GM12878 (cell line): ENCODE data around the gene SMG9. TPM values are rescaled to one million over a fixed set of nuclear protein-coding genes. Genes with fewer than 3 reads are reported as not detected.

Experiments
- ATAC-seq: fragments of 200-7000 bp; cut with Tn5 transposase; 3 replicates; pipeline ENCODE4 v1.9.1; 2020; ENCODE audit warnings: mild to moderate bottlenecking, moderate library complexity
- BruUV-seq: library from RNA; stranded (reverse); fragments of 400-500 nt; replicated peaks from 2 replicates; lab custom pipeline; 2021; lab: Mats Ljungman, UMichigan
- CTCF ChIA-PET: fragments of 300-600 bp; sonication (Branson Sonifier 250); formaldehyde crosslinking; extraction: SDS; loops from one replicate; lab custom pipeline; 2021; ENCODE audit warnings: inconsistent platforms; lab: Yijun Ruan, JAX
- POLR2A ChIA-PET: fragments of 350-600 bp; formaldehyde crosslinking; extraction: SDS; loops from one replicate; lab custom pipeline; 2021; ENCODE audit warnings: inconsistent platforms; lab: Charles Lee
- RAD21 ChIA-PET: fragments of 300-600 bp; sonication (Branson Sonifier 250); formaldehyde crosslinking; loops from one replicate; lab custom pipeline; 2023; ENCODE audit warnings: antibody characterized with exemption; ENCODE audit not compliant: unreplicated experiment; lab: Charles Lee
- SMC1A ChIA-PET: fragments of 300-600 bp; sonication (Branson Sonifier 250); formaldehyde crosslinking; loops from one replicate; lab custom pipeline; 2023; ENCODE audit not compliant: unreplicated experiment, uncharacterized antibody; lab: Charles Lee
- DNase-seq: peaks from one replicate; pipeline ENCODE4 v3.0.0-alpha.2; 2011; ENCODE audit warnings: low read depth, low spot score
- FAIRE-seq: peaks from 3 replicates; lab custom pipeline; 2011; peaks lifted over from hg19 to GRCh38; lab: Jason Lieb, UNC
- H2AFZ ChIP-seq: 2 replicates; pipeline ENCODE4 v1.6.0; 2011; ENCODE audit warnings: low read depth, low read length, control low read depth; ENCODE audit not compliant: control insufficient read depth
- H3K27ac ChIP-seq: 2 replicates; pipeline ENCODE4 v1.5.1; 2011; ENCODE audit warnings: control low read depth; ENCODE audit not compliant: control insufficient read depth, insufficient read depth
- H3K27me3 ChIP-seq, 2 experiments: replicated peaks in 1 of 2; 2 replicates each; pipeline versions ENCODE4 v1.6.0 to v1.6.1; 2011; ENCODE audit warnings: low read length in 1 of 2; ENCODE audit not compliant: control insufficient read depth in 2 of 2, insufficient read depth in 2 of 2
- H3K36me3 ChIP-seq, 2 experiments: 2 replicates each; pipeline ENCODE4 v1.5.1; 2011; ENCODE audit warnings: low read length in 1 of 2; ENCODE audit not compliant: control insufficient read depth in 2 of 2, insufficient read depth in 2 of 2
- H3K4me1 ChIP-seq: 2 replicates; pipeline ENCODE4 v1.6.1; 2011; ENCODE audit warnings: mild to moderate bottlenecking, low read length, moderate library complexity, mixed read lengths; ENCODE audit not compliant: control insufficient read depth, insufficient read depth
- H3K4me2 ChIP-seq: 2 replicates; pipeline ENCODE4 v1.6.0; 2011; ENCODE audit warnings: control low read depth; ENCODE audit not compliant: control insufficient read depth, insufficient read depth
- H3K4me3 ChIP-seq: fragments of 200-600 bp; sonication (generic); 2 replicates; pipeline ENCODE4 v1.5.1; 2016
- H3K79me2 ChIP-seq: 2 replicates; pipeline ENCODE4 v1.6.0; 2011; ENCODE audit warnings: low read length; ENCODE audit not compliant: control insufficient read depth, insufficient read depth
- H3K9ac ChIP-seq: 2 replicates; pipeline ENCODE4 v1.8.0; 2011; ENCODE audit warnings: low read length, control low read depth, mixed read lengths; ENCODE audit not compliant: control insufficient read depth, insufficient read depth
- H3K9me3 ChIP-seq: replicated peaks from 3 replicates; pipeline ENCODE4 v1.5.1; 2011; ENCODE audit warnings: mild to moderate bottlenecking, low read length; ENCODE audit not compliant: control insufficient read depth, insufficient read depth
- H4K20me1 ChIP-seq: 2 replicates; pipeline ENCODE4 v1.6.0; 2011; ENCODE audit not compliant: control insufficient read depth, insufficient read depth
- CREM ChIP-seq: IDR thresholded peaks from 2 replicates; pipeline ENCODE4 v1.6.1; 2014; ENCODE audit warnings: antibody characterized with exemption, low read depth
- ESRRA ChIP-seq: IDR thresholded peaks from 2 replicates; pipeline ENCODE4 v1.6.1; 2012; ENCODE audit warnings: mild to moderate bottlenecking, low read length, improper control_type of control experiment
- GATAD2B ChIP-seq: fragments of 450-650 bp; conservative IDR thresholded peaks from 2 replicates; pipeline ENCODE4 v1.6.1; 2017; ENCODE audit warnings: low read depth, mild to moderate bottlenecking, moderate library complexity
- IKZF2 ChIP-seq, 2 experiments: fragments of 450-650 bp; IDR thresholded peaks; 2 replicates each; pipeline ENCODE4 v1.6.1; 2017; ENCODE audit warnings: mild to moderate bottlenecking in 2 of 2, moderate library complexity in 2 of 2
- KAT2A ChIP-seq: conservative IDR thresholded peaks from 2 replicates; pipeline ENCODE4 v1.6.1; 2011; ENCODE audit warnings: low read depth, low read length; ENCODE audit not compliant: control insufficient read depth
- MEF2B ChIP-seq: fragments of 450-650 bp; IDR thresholded peaks from 2 replicates; pipeline ENCODE4 v1.6.1; 2018; ENCODE audit warnings: mild to moderate bottlenecking, moderate library complexity; ENCODE audit not compliant: partially characterized antibody, poor library complexity, severe bottlenecking
- NFIC ChIP-seq: IDR thresholded peaks from 2 replicates; pipeline ENCODE4 v1.6.1; 2012; ENCODE audit warnings: low read depth, mild to moderate bottlenecking, inconsistent platforms, low read length, moderate library complexity
- PML ChIP-seq: IDR thresholded peaks from 2 replicates; pipeline ENCODE4 v1.6.1; 2012; ENCODE audit warnings: low read length, inconsistent platforms
- SIX5 ChIP-seq: IDR thresholded peaks from 2 replicates; pipeline ENCODE4 v1.6.1; 2011; ENCODE audit warnings: mild to moderate bottlenecking, low read depth, low read length, moderate library complexity; ENCODE audit not compliant: severe bottlenecking
- SREBF2 ChIP-seq: IDR thresholded peaks from 2 replicates; pipeline ENCODE4 v1.6.1; 2012; ENCODE audit warnings: mild to moderate bottlenecking, low read length
- TBL1XR1 ChIP-seq: IDR thresholded peaks from 2 replicates; pipeline ENCODE4 v1.6.1; 2012; ENCODE audit warnings: low read depth, low read length, improper control_type of control experiment
- ZBED1 ChIP-seq: IDR thresholded peaks from 2 replicates; pipeline ENCODE4 v1.6.1; 2016; ENCODE audit warnings: borderline replicate concordance
- WGBS: methylation state at CpG from one replicate; pipeline ENCODE4 v1.1.6; 2016; ENCODE audit warnings: low lambda C conversion rate; ENCODE audit not compliant: insufficient replicate concordance, insufficient coverage; ENCODE audit errors: missing lambda C conversion rate; 5-methylcytosine and 5-hydroxymethylcytosine counted together
- in situ Hi-C: fragments of 300-500 bp; cut with MboI; formaldehyde crosslinking; loops from 9 replicates; pipeline ENCODE4 v1.14.3; 2018; ENCODE audit warnings: mixed read lengths
- intact Hi-C: fragments of 100-400 bp; cut with micrococcal nuclease; formaldehyde crosslinking; loops from one replicate; pipeline ENCODE4 v1.14.2; 2022; ENCODE audit not compliant: unreplicated experiment
- polyA plus RNA-seq, 11 experiments: library from polyadenylated mRNA; depleted of rRNA in 4 of 11; unstranded in 6 of 11; stranded (reverse) in 5 of 11; fragments of >200 nt; fragmentation: Nextera tagmentation in 4 of 11; fragmentation: Illumina TruSeq in 1 of 11; extraction: Ambion mirVana in 4 of 11; extraction: Trizol in 1 of 11; gene quantifications; 1 replicate in 1 of 11; 2 replicates in 10 of 11; pipeline versions ENCODE4 v1.2.1 to v1.2.3, GENCODE V29; 2011 to 2016; ENCODE audit warnings: inconsistent platforms in 2 of 11, missing spikeins in 2 of 11, low read depth in 1 of 11
- total RNA-seq, 4 experiments: library from RNA; depleted of rRNA in 3 of 4; stranded (reverse); fragments of >200 nt in 3 of 4; fragmentation: Illumina TruSeq in 1 of 4; extraction: Trizol in 1 of 4; gene quantifications; 2 replicates each; pipeline versions ENCODE4 v1.2.1 to v1.2.3, GENCODE V29; 2013 to 2021
- TF ChIP-seq, protein P1 (sequence below): IDR thresholded peaks from 2 replicates; pipeline ENCODE4 v1.6.1; 2012; ENCODE audit warnings: low read depth, low read length, improper control_type of control experiment
- TF ChIP-seq, protein P2 (sequence below): IDR thresholded peaks from 2 replicates; pipeline ENCODE4 v1.6.1; 2012; ENCODE audit warnings: low read depth, low read length, improper control_type of control experiment
- TF ChIP-seq, protein P3 (sequence below): IDR thresholded peaks from 2 replicates; pipeline ENCODE4 v1.6.1; 2011; ENCODE audit warnings: mild to moderate bottlenecking, low read depth, low read length, moderate library complexity; ENCODE audit not compliant: insufficient replicate concordance
- TF ChIP-seq, protein P4 (sequence below): fragments of 450-650 bp; IDR thresholded peaks from 2 replicates; pipeline ENCODE4 v1.6.1; 2017; ENCODE audit warnings: mild to moderate bottlenecking, low read depth, inconsistent platforms; ENCODE audit not compliant: poor library complexity, severe bottlenecking
- TF ChIP-seq, protein P5 (sequence below): fragments of 450-650 bp; conservative IDR thresholded peaks from 2 replicates; pipeline ENCODE4 v1.6.1; 2017; ENCODE audit warnings: mild to moderate bottlenecking, moderate library complexity

Gene SMG9
- total and polyA plus RNA-seq, 10 of the 15 experiments (the other 5 are each of a cell fraction or from before 2014, with no cell fraction given) = 0.69 to 52.2 (median 28.1) TPM

DNA sequence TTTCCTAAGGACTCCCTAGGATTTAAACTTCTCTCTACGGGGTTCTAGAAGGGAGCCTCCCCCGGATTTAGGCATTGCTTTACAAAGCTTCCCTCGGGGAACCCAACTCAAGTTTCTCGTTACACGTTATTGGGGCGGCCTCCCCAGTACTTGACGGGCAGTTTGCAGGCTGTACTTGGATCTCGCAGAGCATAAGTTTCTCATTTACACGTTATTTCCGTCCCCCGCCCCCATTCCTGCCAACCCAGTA, 584 bp downstream of the SMG9 start:
- ChIA-PET POLR2A (interaction anchor here (0.6 to 18.9 kb wide), 5 partner anchors 9 to 86 kb away, joined by 3 to 389 read pairs (median 7); partner anchors contain the start of gene KCNN4), RAD21 (interaction anchor here (0.6 to 8.2 kb wide), 8 partner anchors 9 to 1264 kb away, joined by 4 to 167 read pairs (median 10); partner anchors contain the start of genes KCNN4 and PLAUR), CTCF (interaction anchor here (0.6 to 20.8 kb wide), 6 partner anchors 9 to 159 kb away, joined by 3 to 324 read pairs (median 11); partner anchors contain the start of gene KCNN4), SMC1A (interaction anchor here (0.6 to 20.1 kb wide), 5 partner anchors 9 to 125 kb away, joined by 3 to 325 read pairs (median 12); partner anchors contain the start of gene KCNN4)
- peaks cover 41% of the 10 kb centered on the region for H3K79me2 ChIP-seq
- H3K4me1 ChIP-seq = peaks cover 46% of the 10 kb centered on the region
- H3K9me3 ChIP-seq = no peaks in the 10 kb centered on the region
- no peak overlapping the region; the same call in 1 of the 2 replicates for H2AFZ ChIP-seq
- H3K4me2 ChIP-seq = peak overlapping the region; percentile 56
- peak overlapping the region; percentile 98 for H3K9ac ChIP-seq
- ATAC-seq (no peak), FAIRE-seq (no peak), DNase-seq (no peak)
- no peaks in the 10 kb centered on the region for H4K20me1 ChIP-seq
- H3K36me3 ChIP-seq = peaks cover 1 to 5% of the 10 kb centered on the region in 2 experiments; a peak in 2 of 4 replicates
- no TSS peak for BruUV-seq
- in situ Hi-C loops = loop anchor here (25.0 kb wide), 2 partner anchors 1708 to 1817 kb away; partner anchors contain the start of genes ERFL and FOSB
- H3K27me3 ChIP-seq = no peaks in the 10 kb centered on the region
- H3K27ac ChIP-seq = peak overlapping the region; percentile 98
- intact Hi-C loops = loop anchor here (1.0 kb wide), 2 partner anchors 11 to 23 kb away; no protein-coding TSS in a partner anchor
- 0% methylated on average over 11 of the region's 11 CpGs for WGBS
- peak overlapping the region; percentile 84 for H3K4me3 ChIP-seq
- TF ChIP-seq MEF2B (peak; percentile 28), ZBED1 (peak; percentile 51), PML (peak; percentile 37; the same call in 1 of the 2 replicates), NFIC (0 out of 2 replicates have a peak, but pooled peaks have one; percentile 8), KAT2A (no peak), TBL1XR1 (0 out of 2 replicates have a peak, but pooled peaks have one; percentile 51), ESRRA (0 out of 2 replicates have a peak, but pooled peaks have one; percentile 59), SREBF2 (no peak), CREM (peak; percentile 68; the same call in 1 of the 2 replicates), SIX5 (no peak), GATAD2B (0 out of 2 replicates have a peak, but pooled peaks have one; percentile 92), IKZF2 (IDR thresholded peaks at IDR 0.05) (0 out of 4 replicates have a peak, but pooled peaks of 1 of the 2 experiments have one; percentile 56)
- TF ChIP-seq, protein P1, sequence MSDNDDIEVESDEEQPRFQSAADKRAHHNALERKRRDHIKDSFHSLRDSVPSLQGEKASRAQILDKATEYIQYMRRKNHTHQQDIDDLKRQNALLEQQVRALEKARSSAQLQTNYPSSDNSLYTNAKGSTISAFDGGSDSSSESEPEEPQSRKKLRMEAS = 0 out of 2 replicates have a peak, but pooled peaks have one; percentile 39
- TF ChIP-seq, protein P2, sequence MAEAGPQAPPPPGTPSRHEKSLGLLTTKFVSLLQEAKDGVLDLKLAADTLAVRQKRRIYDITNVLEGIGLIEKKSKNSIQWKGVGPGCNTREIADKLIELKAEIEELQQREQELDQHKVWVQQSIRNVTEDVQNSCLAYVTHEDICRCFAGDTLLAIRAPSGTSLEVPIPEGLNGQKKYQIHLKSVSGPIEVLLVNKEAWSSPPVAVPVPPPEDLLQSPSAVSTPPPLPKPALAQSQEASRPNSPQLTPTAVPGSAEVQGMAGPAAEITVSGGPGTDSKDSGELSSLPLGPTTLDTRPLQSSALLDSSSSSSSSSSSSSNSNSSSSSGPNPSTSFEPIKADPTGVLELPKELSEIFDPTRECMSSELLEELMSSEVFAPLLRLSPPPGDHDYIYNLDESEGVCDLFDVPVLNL = no peak
- TF ChIP-seq, protein P3, sequence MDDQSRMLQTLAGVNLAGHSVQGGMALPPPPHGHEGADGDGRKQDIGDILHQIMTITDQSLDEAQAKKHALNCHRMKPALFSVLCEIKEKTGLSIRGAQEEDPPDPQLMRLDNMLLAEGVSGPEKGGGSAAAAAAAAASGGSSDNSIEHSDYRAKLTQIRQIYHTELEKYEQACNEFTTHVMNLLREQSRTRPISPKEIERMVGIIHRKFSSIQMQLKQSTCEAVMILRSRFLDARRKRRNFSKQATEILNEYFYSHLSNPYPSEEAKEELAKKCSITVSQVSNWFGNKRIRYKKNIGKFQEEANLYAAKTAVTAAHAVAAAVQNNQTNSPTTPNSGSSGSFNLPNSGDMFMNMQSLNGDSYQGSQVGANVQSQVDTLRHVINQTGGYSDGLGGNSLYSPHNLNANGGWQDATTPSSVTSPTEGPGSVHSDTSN = peak; percentile 64
- TF ChIP-seq, protein P4, sequence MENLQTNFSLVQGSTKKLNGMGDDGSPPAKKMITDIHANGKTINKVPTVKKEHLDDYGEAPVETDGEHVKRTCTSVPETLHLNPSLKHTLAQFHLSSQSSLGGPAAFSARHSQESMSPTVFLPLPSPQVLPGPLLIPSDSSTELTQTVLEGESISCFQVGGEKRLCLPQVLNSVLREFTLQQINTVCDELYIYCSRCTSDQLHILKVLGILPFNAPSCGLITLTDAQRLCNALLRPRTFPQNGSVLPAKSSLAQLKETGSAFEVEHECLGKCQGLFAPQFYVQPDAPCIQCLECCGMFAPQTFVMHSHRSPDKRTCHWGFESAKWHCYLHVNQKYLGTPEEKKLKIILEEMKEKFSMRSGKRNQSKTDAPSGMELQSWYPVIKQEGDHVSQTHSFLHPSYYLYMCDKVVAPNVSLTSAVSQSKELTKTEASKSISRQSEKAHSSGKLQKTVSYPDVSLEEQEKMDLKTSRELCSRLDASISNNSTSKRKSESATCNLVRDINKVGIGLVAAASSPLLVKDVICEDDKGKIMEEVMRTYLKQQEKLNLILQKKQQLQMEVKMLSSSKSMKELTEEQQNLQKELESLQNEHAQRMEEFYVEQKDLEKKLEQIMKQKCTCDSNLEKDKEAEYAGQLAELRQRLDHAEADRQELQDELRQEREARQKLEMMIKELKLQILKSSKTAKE = peak; percentile 28
- TF ChIP-seq, protein P5, sequence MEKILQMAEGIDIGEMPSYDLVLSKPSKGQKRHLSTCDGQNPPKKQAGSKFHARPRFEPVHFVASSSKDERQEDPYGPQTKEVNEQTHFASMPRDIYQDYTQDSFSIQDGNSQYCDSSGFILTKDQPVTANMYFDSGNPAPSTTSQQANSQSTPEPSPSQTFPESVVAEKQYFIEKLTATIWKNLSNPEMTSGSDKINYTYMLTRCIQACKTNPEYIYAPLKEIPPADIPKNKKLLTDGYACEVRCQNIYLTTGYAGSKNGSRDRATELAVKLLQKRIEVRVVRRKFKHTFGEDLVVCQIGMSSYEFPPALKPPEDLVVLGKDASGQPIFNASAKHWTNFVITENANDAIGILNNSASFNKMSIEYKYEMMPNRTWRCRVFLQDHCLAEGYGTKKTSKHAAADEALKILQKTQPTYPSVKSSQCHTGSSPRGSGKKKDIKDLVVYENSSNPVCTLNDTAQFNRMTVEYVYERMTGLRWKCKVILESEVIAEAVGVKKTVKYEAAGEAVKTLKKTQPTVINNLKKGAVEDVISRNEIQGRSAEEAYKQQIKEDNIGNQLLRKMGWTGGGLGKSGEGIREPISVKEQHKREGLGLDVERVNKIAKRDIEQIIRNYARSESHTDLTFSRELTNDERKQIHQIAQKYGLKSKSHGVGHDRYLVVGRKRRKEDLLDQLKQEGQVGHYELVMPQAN = 0 out of 2 replicates have a peak, but pooled peaks have one; percentile 14
